Measurements from ENCODE around the gene MBL2. TPM values are rescaled to one million over a fixed set of nuclear protein-coding genes. Genes with fewer than 3 reads are reported as not detected.

MBL2 gene
- total and polyA plus RNA-seq, 10 of the 15 experiments (the other 5 are each of a cell fraction or from before 2014, with no cell fraction given): not detected

GRCh38 chr10:52768001-52768532 lies 4.5 kb downstream of the MBL2 start:
- DNase-seq (ENCODE audit: low read depth, low spot score) (no peak), FAIRE-seq (no peak), ATAC-seq (no peak)
- Histone ChIP-seq H3K4me1 (ENCODE audit: control insufficient read depth, insufficient read depth, low read length) (no peaks in the 10 kb centered on the region), H4K20me1 (ENCODE audit: control insufficient read depth, insufficient read depth) (no peaks in the 10 kb centered on the region), H3K9ac (ENCODE audit: control insufficient read depth, insufficient read depth, low read length) (no peak overlapping the region), H3K27me3 (replicated peaks in 1 of 2; ENCODE audit: control insufficient read depth in 2 of 2, insufficient read depth in 2 of 2, low read length in 1 of 2) (no peaks in the 10 kb centered on the region; a peak in 1 of 4 replicates), H3K79me2 (ENCODE audit: control insufficient read depth, insufficient read depth, low read length) (no peaks in the 10 kb centered on the region), H2AFZ (ENCODE audit: control insufficient read depth, low read depth, low read length) (no peak overlapping the region), H3K4me3 (no peak overlapping the region), H3K9me3 (replicated peaks; ENCODE audit: control insufficient read depth, insufficient read depth, low read length) (no peaks in the 10 kb centered on the region), H3K27ac (ENCODE audit: control insufficient read depth, insufficient read depth) (no peak overlapping the region), H3K36me3 (ENCODE audit: control insufficient read depth in 2 of 2, insufficient read depth in 2 of 2, low read length in 1 of 2) (no peaks in the 10 kb centered on the region), H3K4me2 (ENCODE audit: control insufficient read depth, insufficient read depth) (no peak overlapping the region)
- CTCF ChIA-PET: no interaction called here
- 30% methylated on average over 3 of the region's 3 CpGs for WGBS (ENCODE audit: insufficient coverage, insufficient replicate concordance, low lambda C conversion rate, missing lambda C conversion rate)
- in situ Hi-C loops (cut with MboI) (no loop called here), intact Hi-C loops (cut with micrococcal nuclease; ENCODE audit: unreplicated experiment) (no loop called here)
- POLR2A ChIA-PET: no interaction called here
- RAD21 ChIA-PET (ENCODE audit: unreplicated experiment): no interaction called here
- TF ChIP-seq ASH2L (IDR thresholded peaks at IDR 0.05; ENCODE audit: borderline replicate concordance, low read depth): no peak
- TF ChIP-seq IKZF2 (IDR thresholded peaks at IDR 0.05): no peak
- no peak for TF ChIP-seq TBL1XR1 (IDR thresholded peaks at IDR 0.05; ENCODE audit: low read depth, low read length)
- TF ChIP-seq CHD4 (IDR thresholded peaks at IDR 0.05): no peak
- no peak for TF ChIP-seq MEF2A (IDR thresholded peaks at IDR 0.05; ENCODE audit: insufficient read depth, low read depth, low read length)
- no peak for TF ChIP-seq SUPT20H (IDR thresholded peaks at IDR 0.05; ENCODE audit: borderline replicate concordance, control insufficient read depth, low read depth, low read length)
- no peak for TF ChIP-seq ZNF687 (IDR thresholded peaks at IDR 0.05)
- TF ChIP-seq SMAD5 (IDR thresholded peaks at IDR 0.05; ENCODE audit: low read depth): no peak
- TF ChIP-seq HDAC6 (IDR thresholded peaks at IDR 0.05; ENCODE audit: unreplicated experiment): no peak
- TF ChIP-seq KDM1A (IDR thresholded peaks at IDR 0.05; ENCODE audit: borderline replicate concordance): no peak
- TF ChIP-seq YY1 (IDR thresholded peaks at IDR 0.05; ENCODE audit: low read depth, low read length): no peak
- TF ChIP-seq RUNX3 (IDR thresholded peaks at IDR 0.05; ENCODE audit: low read length): no peak
- no peak for TF ChIP-seq ZBTB33 (IDR thresholded peaks at IDR 0.05)
- BruUV-seq (replicated peaks): no TSS peak
- SMC1A ChIA-PET (ENCODE audit: uncharacterized antibody, unreplicated experiment): no interaction called here

All from GM12878 (cell line).